Chondrocyte (in vitro differentiated cells): ENCODE measurements around the gene TSC2. TPM values are rescaled to one million over a fixed set of nuclear protein-coding genes. Genes with fewer than 3 reads are reported as not detected.

Experiments used
- DNase-seq: peaks from one replicate; pipeline ENCODE4 v3.0.0; 2021; ENCODE audit warnings: mixed read lengths, low spot score
- H3K27ac Mint-ChIP-seq: one replicate; pipeline ENCODE4 v1.8.0; 2021; ENCODE audit warnings: mild to moderate bottlenecking, moderate library complexity, mixed read lengths; ENCODE audit not compliant: unreplicated experiment
- H3K27me3 Mint-ChIP-seq: 2 replicates; pipeline ENCODE4 v1.8.0; 2021; ENCODE audit warnings: low read depth, mixed read lengths
- H3K36me3 Mint-ChIP-seq: 2 replicates; pipeline ENCODE4 v1.8.0; 2021; ENCODE audit warnings: low read depth, mixed read lengths
- H3K4me1 Mint-ChIP-seq: 2 replicates; pipeline ENCODE4 v1.8.0; 2021; ENCODE audit warnings: low read depth, mild to moderate bottlenecking, mixed read lengths
- H3K4me3 Mint-ChIP-seq: one replicate; pipeline ENCODE4 v1.8.0; 2021; ENCODE audit warnings: mild to moderate bottlenecking, moderate library complexity, mixed read lengths; ENCODE audit not compliant: unreplicated experiment
- H3K9me3 Mint-ChIP-seq: 2 replicates; pipeline ENCODE4 v1.8.0; 2021; ENCODE audit warnings: low read depth, mixed read lengths
- total RNA-seq: library from RNA; stranded (reverse); gene quantifications from 3 replicates; pipeline ENCODE4 v1.2.1, GENCODE V29; 2021
- TF ChIP-seq, protein P1 (sequence below): fragments of 200-600 bp; sonication (generic); IDR thresholded peaks from 2 replicates; pipeline ENCODE4 v1.5.0; 2021; ENCODE audit warnings: antibody characterized with exemption, mild to moderate bottlenecking, moderate library complexity

TSC2 gene
- total RNA-seq, 1 donor from 2014 or later = 108 TPM

DNA sequence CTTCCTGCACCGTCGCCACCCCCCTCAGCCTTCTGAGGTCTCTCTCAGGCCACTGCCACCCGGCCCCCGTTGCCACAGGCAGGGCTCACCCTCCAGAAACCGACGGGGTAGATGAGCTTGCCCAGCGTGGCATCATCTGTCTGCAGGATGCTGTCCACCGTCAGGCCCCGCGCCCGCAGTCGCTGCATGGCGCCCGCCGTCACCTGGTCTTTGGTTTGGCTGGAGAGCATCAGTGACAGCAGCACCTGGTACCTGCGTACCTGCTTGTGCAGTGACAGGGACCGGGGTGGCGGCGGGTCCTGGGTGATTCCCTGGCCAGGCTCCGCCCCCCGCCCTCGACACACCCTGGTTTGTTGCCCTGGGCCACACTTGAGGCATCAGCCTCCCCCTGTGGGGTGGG is 3.2 kb upstream of the TSC2 start:
- Mint-ChIP-seq H3K27ac (no peak overlapping the region), H3K4me1 (peaks cover 52% of the 10 kb centered on the region), H3K36me3 (no peaks in the 10 kb centered on the region), H3K27me3 (no peaks in the 10 kb centered on the region), H3K4me3 (no peak overlapping the region), H3K9me3 (no peaks in the 10 kb centered on the region)
- DNase-seq = no peak
- TF ChIP-seq, protein P1, sequence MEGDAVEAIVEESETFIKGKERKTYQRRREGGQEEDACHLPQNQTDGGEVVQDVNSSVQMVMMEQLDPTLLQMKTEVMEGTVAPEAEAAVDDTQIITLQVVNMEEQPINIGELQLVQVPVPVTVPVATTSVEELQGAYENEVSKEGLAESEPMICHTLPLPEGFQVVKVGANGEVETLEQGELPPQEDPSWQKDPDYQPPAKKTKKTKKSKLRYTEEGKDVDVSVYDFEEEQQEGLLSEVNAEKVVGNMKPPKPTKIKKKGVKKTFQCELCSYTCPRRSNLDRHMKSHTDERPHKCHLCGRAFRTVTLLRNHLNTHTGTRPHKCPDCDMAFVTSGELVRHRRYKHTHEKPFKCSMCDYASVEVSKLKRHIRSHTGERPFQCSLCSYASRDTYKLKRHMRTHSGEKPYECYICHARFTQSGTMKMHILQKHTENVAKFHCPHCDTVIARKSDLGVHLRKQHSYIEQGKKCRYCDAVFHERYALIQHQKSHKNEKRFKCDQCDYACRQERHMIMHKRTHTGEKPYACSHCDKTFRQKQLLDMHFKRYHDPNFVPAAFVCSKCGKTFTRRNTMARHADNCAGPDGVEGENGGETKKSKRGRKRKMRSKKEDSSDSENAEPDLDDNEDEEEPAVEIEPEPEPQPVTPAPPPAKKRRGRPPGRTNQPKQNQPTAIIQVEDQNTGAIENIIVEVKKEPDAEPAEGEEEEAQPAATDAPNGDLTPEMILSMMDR = no peak

DNA sequence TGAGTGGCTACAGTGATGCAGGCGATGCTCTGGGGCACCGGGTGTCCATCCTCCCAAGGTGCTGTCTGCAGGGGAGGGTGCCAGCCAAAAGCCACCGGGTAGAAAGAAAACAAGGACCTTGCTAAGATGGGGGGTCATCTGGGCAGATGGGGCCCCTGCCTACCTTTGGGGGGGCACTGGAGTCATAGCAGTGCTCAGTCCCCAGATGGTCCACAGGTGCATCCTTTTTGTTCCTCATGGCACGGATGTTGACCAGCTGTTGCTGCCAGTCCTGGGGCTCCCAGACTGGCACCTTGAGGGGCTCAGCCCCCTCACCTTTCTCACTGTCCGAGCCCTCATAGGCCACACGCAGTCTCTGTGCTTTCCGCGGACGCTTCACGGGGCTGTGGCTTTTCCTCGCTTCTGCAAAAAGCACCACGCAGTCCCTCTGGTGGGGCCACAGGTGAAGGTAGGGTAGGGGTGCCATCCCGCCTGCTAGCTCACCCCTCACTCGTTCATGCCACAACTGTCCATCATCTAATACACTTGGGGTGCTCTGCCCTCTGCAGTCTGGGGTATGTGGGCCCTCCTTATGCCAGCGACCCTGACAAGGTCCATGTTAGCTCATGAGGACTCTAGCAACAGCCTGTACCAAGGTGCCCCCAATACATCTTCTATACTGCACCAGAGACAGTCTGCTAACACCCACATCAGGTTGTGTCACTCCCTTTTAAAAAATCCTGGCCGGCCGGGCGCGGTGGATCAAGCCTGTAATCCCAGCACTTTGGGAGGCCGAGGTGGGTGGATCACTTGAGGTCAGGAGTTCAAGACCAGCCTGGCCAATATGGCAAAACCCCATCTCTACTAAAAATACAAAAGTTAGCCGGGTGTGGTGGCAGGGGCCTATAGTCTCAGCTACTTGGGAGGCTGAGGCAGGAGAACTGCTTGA is 1.6 kb upstream of the TSC2 start:
- peak overlapping the region; percentile 87 for H3K4me3 Mint-ChIP-seq
- DNase-seq = no peak
- peaks cover 4% of the 10 kb centered on the region for H3K36me3 Mint-ChIP-seq
- peaks cover 35% of the 10 kb centered on the region for H3K4me1 Mint-ChIP-seq
- no peaks in the 10 kb centered on the region for H3K9me3 Mint-ChIP-seq
- H3K27ac Mint-ChIP-seq = peak overlapping the region; percentile 86
- no peaks in the 10 kb centered on the region for H3K27me3 Mint-ChIP-seq
- TF ChIP-seq, protein P1 = no peak

DNA sequence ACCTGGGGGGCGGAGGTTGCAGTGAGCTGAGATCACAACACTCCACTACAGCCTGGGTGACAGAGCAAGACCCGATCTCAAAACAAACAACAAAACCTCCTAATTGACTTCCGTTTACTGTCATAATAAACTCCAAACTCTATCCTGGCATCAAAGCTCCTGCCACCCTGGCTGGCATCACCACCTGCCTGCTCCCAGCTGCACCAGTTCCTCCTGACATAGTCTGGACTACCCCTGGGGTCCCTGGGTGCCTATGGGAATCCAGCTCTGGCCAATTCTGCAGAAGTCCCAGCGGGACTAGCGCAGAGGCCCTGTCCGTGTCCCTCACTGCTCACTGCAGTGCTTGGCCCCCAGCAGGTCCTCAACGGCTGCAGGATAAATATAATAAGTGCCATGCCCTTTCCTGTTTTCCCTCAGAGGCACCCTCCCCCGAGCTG is 874 bp upstream of the TSC2 start:
- H3K27ac Mint-ChIP-seq = peak overlapping the region; percentile 86
- peaks cover 29% of the 10 kb centered on the region for H3K4me1 Mint-ChIP-seq
- no peak for DNase-seq
- peaks cover 7% of the 10 kb centered on the region for H3K36me3 Mint-ChIP-seq
- TF ChIP-seq, protein P1 = no peak
- peak overlapping the region; percentile 87 for H3K4me3 Mint-ChIP-seq
- H3K27me3 Mint-ChIP-seq = no peaks in the 10 kb centered on the region
- H3K9me3 Mint-ChIP-seq = no peaks in the 10 kb centered on the region

DNA sequence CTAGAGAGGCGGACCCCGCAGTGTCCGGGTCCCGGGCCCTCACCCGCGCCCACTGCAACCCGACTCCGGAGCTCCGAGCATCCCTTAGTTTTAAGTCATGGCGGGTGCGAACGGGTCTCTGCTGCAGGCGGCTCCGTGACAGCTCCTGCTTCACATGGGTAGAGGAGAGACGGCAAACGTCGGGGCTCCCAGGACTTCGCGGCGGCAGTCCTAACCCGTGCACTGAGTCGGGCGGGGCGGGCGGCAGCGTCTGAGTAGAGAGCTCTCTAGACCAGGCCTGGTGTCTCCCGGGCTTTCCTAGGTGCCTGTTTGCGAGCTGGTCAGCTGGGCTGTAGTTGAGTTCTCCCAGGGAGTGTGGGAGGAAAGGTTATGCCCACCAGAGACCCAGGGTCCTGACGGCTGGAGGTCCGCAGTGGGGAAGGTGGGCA is 345 bp downstream of the TSC2 start:
- Mint-ChIP-seq H3K4me1 (peaks cover 26% of the 10 kb centered on the region), H3K9me3 (no peaks in the 10 kb centered on the region), H3K27ac (peak overlapping the region; percentile 70), H3K4me3 (peak overlapping the region; percentile 87), H3K27me3 (no peaks in the 10 kb centered on the region), H3K36me3 (peaks cover 7% of the 10 kb centered on the region)
- TF ChIP-seq, protein P1 = no peak
- DNase-seq = no peak

DNA sequence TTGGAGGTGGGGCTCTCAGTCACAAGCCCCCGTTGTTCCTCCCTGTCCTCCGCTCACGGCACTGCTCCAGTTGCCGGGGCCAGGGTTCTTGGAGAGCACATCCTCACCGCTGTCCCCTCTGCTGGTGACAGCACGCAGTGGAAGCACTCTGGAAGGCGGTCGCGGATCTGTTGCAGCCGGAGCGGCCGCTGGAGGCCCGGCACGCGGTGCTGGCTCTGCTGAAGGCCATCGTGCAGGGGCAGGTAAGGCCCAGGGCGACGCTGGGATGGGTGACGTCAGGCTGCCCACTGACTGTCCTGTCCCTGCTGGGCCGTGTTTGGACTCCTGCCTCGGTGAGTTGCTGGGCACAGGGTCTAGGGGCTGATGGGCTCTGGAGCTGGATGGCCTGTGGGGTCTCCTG is 5.4 kb downstream of the TSC2 start:
- no peaks in the 10 kb centered on the region for H3K27me3 Mint-ChIP-seq
- DNase-seq = no peak
- H3K36me3 Mint-ChIP-seq = peaks cover 11% of the 10 kb centered on the region
- no peaks in the 10 kb centered on the region for H3K9me3 Mint-ChIP-seq
- H3K4me1 Mint-ChIP-seq = peaks cover 11% of the 10 kb centered on the region
- no peak overlapping the region for H3K27ac Mint-ChIP-seq
- TF ChIP-seq, protein P1 = no peak
- no peak overlapping the region for H3K4me3 Mint-ChIP-seq
